NCI-H510A (cell line): Measurements from ENCODE around the gene PI4KB.
A peak's percentile ranks its signal among the peaks of the same experiment; 100 is the strongest.

ENCODE experiments used
- DNase-seq: peaks from one replicate; lab custom pipeline; 2025; lab: John Stamatoyannopoulos, UW

PI4KB gene

DNA sequence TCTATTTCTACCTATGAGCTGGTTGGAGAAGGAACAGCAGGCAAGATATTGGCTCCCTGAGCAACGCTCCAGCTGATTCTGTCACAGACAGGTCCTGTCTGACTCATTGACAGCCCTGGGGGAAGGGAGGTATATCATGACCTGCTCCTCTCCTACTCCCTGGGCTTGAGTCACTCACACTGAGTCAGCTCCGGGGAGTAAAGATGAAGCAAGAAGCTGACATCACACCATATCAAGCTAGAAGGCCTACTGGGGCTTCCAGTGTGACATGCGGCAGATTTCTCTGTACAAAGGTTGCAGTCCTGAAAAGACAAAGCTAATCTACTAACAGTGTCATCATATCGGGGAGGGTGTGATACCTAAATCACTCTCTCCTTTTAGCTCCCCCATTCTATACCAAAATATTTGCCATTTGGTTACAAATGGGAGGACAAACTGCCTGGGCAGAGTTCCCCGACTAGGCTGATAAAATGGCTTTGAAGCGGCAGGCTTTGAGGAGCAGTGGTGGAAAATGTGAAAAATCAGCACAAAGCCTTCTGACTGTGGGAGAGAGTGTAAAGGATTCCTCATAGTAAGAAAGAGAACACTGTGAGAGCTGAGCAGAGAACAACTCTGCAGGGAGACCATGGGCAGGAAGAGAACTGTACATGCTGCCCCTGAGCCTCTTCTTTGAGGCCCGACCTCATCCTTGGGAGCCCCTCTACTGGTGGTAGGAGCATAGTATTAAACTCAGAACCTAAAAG, 15.5 kb downstream of the PI4KB start:
- no peak for DNase-seq

DNA sequence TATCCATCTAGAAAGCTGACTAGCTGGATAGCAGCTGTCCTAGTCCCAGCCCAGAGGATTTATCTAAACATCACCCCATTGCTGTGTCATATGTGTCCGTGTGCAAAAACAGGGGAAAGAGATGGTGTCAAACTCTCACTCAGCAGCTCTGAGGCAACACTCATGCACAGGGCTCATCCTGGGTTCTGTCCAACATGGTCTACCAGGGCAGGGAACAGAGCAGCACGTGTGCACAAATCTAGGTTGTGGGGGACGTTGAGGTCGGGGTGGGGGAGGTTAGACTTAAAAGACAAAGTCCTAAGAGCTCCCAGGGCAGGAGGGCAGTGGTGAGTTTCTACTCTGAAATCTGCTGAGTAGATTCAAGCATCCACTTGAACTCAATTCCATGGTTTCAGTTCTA, 16.2 kb downstream of the PI4KB start:
- no peak for DNase-seq

DNA sequence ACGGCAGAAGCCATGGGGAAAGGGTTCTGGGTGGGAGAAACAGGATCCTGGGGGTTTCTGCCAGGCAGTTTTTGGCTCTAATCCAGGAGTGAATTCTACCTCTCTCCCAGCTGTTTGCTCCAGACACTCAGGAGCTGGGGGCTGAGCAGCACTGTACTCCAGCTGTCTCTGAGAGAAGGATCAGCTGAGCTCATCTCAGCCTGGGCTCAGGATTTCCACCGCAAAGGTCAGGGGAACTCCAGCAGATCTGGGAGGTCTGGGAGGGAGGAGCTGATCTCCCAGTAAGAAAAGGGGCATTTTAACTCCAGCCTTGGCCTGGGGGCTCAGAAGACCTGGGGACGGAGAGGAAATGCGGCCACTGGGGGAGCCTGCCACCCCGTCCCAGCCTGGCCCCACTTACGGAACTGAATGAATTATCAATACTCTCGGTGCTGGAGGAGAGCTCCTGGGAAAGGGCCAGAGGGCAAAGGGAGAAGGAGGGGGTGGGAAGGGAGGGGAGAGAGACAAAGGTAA, 17.3 kb downstream of the PI4KB start:
- DNase-seq: no peak

DNA sequence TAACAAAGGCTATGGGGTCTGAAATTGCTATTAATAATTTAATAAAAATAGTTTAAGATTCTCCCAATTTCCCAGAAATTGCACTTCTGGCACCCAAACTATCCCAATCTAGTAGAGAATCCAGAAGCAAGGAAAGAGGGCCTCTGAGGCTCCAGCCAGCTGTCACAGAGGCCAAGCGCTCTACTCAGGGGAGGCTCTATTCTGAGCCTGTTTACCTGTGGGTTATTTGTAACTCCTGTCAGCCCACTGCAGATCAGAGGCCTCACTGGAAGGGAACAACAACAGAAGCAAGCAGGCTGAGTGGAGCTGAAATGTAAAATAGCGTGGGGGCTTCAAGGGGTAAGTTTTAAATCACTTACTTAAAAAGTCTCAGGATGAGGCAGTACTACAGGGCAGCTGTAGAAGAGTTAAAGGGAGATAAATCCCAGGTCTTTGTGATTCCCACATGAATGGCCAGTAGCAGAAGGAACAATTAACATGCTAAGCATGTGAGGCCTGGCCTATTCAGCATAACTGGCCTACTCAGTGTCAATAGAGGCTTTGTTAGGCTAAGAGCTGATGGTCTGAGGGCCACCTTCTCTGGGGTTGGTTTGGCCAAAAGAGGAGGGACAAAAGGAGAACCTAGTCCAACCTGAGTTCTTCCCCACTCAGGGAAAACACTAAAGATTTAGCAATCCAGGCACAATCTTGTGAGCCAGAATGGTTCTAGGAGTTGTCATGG, 32.3 kb downstream of the PI4KB start:
- no peak for DNase-seq

DNA sequence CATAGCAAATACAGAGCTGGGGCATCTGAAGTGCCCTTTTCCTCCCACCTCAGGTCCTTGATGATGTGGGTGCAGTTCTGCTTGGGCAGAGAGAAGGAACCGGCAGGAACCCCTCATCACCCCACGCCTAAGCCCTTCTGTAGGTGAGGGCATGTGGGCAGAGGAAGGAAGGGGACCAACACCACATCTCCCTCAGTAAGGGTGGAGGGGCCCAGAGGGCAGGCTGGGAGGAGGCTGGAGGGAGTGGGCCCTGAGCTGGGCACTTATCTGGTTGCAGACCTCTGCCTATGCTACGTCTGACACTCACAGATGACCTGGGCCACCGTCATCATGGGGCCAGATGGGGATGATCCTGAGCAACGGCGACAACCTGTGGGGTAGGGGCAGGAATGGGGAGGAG, 34.1 kb downstream of the PI4KB start:
- DNase-seq: no peak

DNA sequence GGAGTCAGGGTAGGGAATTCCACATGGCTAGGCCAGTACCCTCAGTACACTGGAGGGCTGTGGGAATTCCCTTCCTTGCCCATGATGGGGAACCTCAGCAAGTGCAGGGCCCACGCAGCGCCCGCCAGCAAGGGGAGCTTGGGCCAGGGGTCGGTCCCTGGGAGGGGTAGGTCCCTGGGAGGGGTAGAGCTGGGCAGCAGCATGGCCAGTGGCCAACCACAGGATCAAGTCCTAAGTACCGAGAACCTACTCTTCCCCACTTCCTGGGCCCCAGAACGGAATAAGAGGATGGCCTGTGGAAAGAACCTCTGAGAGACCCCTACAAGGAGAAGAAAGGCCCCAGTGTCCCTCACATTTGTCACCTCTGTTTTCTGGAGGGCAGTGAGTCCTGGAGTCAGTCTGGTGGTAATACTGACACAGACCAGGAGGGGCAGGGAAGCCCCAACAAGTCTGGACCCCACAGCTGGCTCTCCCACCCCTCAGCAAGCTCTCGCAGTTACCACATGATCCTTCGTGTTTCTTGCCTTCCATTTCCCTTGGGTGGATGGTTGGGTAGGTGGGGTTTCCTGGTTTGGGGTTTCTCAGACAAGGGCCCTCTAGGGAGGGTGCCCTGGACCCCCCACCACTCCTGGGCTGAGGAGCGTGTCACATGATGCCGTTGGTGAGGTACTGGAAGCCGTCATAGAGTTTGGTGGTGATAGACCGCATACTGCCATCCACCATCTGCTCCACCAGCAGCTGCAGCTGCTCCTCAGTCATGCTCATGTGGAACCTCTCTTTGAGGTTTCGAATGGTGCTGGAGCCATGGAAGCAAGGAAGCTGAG, 34.8 kb downstream of the PI4KB start:
- no peak for DNase-seq

DNA sequence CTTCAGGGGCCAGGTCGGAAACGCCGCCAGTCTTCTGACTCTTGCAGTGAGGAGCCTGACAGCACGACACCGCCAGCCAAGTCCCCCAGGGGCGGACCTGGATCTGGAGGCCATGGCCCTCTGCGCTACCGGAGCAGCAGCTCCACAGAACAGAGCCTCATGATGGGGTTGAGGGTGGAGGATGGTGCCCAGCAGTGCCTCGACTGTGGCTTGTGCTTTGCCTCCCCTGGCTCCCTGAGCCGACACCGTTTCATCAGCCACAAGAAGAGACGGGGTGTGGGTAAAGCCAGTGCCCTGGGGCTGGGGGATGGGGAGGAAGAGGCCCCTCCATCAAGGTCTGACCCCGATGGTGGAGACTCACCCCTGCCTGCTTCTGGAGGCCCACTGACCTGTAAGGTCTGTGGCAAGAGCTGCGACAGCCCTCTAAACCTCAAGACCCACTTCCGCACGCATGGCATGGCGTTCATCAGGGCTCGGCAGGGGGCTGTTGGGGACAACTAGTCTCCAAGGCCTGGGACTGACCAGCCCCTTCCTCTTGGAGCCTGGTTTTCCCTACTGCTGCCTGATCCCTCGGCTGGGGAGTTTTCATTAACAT, 36.4 kb downstream of the PI4KB start:
- no peak for DNase-seq

DNA sequence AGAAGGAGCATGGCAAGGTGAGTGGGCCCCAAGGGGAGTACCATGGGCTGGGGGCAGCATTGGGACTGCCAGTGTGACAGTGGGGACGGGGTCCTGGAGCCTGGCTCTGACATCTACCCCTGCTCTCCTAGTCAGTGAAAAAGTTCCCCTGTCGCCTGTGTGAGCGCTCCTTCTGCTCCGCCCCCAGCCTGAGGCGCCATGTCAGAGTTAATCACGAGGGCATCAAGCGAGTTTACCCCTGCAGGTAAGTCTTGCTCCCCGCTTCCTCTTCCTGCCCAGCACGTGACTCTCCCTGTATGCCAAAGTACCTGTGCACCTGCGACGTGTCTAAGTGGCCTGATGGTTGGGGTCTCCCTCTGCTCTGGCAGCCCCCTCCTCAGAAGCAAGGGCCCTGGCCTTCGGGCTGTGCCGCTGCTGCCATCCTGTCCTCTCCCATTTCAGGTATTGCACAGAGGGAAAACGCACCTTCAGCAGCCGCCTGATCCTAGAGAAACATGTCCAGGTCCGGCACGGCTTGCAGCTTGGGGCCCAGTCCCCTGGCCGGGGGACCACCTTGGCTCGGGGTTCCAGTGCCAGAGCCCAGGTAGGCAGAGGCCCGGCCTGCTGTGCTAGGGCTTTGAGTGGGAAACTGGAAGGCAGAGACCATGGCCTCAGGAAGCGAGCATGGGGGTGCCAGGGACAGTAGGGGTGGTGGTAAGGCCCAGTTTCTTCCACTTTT, 37.1 kb downstream of the PI4KB start:
- no peak for DNase-seq

DNA sequence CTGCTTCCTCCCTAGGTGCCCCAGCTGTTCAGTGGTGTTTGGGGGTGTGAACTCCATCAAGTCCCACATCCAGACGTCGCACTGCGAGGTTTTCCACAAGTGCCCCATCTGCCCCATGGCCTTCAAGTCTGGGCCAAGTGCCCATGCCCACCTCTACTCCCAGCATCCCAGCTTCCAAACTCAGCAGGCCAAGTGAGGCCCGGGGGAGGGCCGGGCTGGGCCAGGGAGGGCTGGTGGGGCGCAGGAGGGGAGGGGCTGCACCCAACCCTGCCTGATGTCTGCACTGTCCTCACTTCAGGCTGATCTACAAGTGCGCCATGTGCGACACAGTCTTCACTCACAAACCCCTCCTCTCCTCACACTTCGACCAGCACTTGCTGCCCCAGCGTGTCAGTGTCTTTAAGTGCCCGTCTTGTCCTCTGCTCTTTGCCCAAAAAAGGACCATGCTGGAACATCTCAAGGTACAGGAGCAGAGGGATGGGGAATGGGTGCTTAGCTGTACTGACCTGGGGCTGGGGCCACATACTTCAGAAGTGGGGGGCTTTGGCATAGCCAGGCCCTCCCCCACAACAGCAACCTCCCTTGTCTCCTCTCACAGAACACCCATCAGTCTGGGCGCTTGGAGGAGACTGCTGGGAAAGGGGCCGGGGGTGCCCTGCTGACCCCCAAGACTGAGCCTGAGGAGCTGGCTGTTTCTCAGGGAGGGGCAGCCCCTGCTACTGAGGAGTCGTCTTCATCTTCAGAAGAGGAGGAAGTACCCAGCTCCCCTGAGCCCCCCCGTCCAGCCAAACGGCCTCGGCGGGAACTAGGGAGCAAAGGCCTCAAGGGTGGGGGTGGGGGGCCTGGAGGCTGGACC, 37.9 kb downstream of the PI4KB start:
- DNase-seq: no peak

DNA sequence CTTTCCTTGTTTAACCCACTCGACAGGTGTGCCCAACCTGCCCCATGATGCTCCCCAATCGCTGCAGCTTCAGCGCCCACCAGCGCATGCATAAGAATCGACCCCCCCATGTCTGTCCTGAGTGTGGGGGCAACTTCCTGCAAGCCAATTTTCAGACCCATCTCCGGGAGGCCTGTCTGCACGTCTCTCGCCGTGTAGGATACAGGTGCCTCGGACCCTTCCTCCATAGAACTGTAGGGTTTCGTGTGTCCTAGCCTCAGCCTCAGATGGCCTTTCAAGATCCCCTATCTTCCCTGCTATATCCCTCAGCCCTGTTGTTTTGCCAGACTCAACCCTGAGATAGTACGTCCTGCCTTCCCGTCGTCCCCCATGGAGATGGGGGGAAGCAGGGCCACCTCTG, 38.7 kb downstream of the PI4KB start:
- DNase-seq: no peak

DNA sequence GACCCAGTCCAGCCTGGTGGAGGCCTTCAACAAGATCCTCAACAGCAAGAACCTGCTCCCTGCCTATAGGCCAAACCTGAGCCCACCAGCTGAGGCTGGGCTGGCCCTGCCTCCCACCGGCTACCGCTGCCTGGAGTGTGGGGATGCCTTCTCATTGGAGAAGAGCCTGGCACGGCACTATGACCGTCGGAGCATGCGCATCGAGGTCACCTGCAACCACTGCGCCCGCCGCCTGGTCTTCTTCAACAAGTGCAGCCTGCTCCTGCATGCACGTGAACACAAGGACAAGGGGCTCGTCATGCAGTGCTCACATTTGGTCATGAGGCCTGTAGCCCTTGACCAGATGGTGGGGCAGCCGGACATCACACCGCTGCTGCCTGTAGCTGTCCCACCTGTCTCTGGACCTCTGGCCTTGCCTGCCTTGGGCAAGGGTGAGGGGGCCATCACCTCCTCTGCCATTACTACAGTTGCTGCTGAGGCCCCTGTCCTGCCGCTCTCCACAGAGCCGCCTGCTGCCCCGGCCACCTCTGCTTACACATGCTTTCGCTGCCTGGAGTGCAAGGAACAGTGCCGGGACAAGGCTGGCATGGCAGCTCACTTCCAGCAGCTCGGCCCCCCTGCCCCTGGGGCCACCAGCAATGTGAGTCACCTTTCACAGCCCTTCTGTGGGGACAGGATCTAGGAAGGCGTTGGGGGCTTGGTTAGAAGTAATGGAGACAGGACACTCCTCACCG, 39.3 kb downstream of the PI4KB start:
- DNase-seq: no peak

DNA sequence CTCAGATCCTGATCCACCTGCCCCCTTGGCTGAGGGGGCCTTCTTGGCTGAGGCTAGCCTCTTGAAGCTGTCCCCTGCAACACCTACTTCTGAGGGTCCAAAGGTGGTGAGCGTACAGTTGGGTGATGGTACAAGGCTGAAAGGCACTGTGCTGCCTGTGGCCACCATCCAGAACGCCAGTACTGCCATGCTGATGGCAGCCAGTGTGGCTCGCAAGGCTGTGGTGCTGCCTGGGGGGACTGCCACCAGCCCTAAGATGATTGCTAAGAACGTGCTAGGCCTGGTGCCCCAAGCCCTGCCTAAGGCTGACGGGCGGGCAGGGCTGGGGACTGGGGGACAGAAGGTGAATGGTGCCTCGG, 39.9 kb downstream of the PI4KB start:
- DNase-seq: no peak

DNA sequence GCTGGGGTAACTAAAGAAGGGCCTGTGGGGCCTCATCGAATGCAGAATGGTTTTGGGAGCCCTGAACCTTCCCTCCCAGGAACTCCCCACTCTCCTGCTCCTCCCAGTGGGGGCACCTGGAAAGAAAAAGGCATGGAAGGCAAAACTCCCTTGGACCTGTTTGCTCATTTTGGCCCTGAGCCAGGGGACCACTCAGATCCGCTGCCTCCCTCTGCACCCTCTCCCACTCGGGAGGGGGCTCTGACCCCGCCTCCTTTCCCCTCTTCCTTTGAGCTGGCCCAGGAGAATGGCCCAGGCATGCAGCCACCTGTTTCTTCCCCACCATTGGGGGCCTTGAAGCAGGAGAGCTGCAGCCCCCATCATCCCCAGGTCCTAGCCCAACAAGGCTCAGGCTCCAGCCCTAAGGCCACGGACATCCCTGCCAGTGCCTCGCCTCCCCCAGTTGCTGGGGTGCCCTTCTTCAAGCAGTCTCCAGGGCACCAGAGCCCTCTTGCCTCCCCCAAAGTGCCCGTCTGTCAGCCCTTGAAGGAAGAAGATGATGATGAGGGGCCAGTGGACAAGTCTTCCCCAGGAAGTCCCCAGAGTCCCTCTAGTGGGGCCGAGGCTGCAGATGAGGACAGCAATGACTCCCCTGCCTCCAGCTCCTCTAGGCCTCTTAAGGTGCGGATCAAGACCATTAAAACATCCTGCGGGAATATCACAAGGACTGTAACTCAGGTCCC, 40.4 kb downstream of the PI4KB start:
- no peak for DNase-seq

DNA sequence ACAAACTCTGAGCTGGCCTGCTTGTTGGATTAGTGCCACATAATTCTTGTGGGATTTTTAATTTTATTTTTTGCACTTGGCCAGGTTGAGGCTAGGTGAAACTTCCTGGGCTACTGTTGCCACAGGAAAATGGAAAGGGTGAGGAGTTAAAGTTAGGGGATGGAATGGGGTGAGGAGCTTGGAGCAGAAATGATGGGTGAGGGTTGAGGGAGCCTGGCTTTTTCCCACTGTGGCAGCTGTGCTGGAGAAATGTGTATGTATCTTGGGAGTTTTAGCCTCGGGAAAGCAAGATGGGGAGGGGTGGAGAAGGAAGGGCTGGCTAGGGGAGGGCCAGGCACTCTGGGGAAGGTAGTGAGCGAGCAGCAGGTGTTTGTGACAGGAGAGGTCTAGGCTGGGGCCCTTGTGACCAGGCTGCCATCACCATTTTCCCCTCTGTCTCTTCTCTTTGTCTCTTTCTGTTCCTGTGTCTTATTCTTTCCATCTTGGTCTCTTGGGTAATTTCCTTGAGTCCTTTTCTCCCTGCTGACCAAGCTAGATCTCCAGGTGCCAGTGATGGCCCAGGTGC, 43.1 kb downstream of the PI4KB start:
- DNase-seq: no peak

DNA sequence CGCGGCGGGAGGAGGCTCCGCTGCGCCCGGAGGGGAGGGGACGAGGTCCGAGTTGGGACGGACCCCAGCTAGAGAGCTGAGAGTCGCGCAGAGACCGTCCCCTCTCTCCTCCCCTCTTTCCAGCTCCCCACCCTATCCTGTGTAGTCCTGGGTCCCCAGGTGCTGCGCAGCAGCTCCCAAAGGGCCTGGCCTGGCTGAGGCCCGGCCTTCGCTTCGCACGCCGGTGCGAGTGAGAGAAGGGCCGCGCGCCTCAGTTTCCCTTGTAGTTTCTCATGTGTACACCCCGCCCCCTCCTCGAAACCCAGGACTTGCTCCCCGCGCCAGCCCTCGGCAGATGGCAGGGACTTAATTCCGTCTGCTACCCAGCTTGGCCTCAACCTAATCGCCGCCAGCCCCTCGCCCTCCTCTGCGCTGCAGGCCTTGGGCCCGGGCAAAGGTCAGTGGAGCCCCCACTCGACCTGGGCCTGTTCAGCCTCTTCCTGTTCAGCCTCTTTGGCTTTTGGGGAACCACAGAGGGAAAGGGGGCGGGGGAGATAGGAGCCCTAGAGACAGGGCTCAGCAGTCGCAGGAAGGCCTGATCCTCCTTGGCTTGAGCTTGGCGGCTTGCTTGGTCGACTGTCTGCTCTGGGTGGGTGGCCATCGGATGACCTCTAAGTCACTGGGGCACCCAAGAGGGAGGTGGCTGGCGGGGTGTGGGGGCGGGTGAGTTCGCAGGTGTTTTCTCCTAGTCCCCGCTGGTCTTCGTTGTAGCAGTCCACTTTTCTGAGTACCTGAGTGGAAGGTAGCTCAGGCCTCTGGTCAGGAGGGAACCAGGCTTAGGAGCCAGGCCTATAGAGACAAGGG, 44.1 kb downstream of the PI4KB start:
- peak; percentile 21 for DNase-seq

DNA sequence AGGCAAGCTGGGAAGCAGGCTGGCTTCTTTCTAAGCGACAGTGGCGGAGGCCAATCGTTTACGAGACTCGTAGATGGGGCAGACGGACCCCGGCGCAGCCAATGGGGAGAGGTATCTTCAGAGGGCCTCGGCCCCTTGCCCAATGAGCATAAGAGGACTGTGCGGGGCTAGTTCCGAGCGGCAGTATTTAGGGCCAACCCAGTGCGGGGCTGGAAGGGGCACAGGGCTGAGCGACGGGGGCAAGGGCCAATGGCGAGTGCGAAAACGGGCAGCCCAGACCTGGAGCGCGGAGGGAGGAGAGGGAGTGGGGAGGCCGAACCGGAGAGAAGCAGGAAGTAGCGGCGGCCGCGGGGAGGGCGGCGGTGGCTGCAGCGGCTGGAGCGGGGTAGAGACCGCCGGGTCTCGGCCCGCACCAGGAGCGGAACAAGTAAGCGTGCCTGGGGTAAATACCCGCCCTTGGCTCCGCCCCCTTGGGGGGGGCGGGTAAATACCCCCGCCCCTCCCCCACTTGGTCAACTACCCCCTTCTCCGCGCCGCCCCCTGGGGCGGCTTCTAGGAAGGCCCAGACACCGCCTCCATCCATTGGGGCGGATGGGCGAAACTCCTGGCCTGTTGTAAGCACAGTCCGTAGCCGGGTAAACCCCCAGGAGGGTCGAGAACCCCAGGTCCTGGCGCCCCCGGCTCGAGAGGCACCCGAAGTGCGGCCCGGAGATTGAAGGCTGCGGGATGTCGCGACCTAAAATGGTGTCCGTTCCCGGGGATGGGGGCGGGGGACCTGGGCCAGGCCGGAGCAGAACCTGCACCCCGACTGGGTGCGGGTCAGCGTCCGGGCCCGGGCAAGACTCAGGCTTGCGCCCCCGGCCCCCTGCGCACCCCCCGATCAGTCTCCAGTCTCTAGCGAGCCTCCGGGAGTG, 45.0 kb downstream of the PI4KB start, which contains the start of gene ZNF687:
TSS of gene ZNF687 (plus strand) at position 331 of the 914 bp plus-strand sequence. CDS start 3,993 bp downstream, outside the sequence.
- DNase-seq: peak; percentile 99
